Cardiac muscle cell (in vitro differentiated cells and primary cell): Measurements from ENCODE around the gene PACS2. TPM values are rescaled to one million over a fixed set of nuclear protein-coding genes. Genes with fewer than 3 reads are reported as not detected.

Experiments
- DNase-seq, 2 donors: peaks; one replicate each; pipeline versions ENCODE4 v3.0.0 to v3.0.0-alpha.2; 2010 to 2017; ENCODE audit warnings: low read depth in 1 of 2, low spot score in 1 of 2
- H3K27ac ChIP-seq: fragments of 200-600 bp; sonication (generic); 2 replicates; pipeline ENCODE4 v1.5.1; 2016
- H3K27me3 ChIP-seq: fragments of 200-600 bp; sonication (generic); 2 replicates; pipeline ENCODE4 v1.6.0; 2016; ENCODE audit warnings: control low read depth
- H3K36me3 ChIP-seq: fragments of 200-600 bp; sonication (generic); 2 replicates; pipeline ENCODE4 v1.5.1; 2016; ENCODE audit warnings: control low read depth
- H3K4me1 ChIP-seq: fragments of 200-600 bp; sonication (generic); 2 replicates; pipeline ENCODE4 v1.8.1; 2017; ENCODE audit warnings: low read depth, mild to moderate bottlenecking, mixed run types
- H3K4me3 ChIP-seq: fragments of 200-600 bp; sonication (generic); 2 replicates; pipeline ENCODE4 v1.5.1; 2016; ENCODE audit warnings: mild to moderate bottlenecking
- H3K9me3 ChIP-seq: fragments of 200-600 bp; sonication (generic); 2 replicates; pipeline ENCODE4 v1.5.1; 2017; ENCODE audit warnings: low read depth, mild to moderate bottlenecking, control low read depth
- polyA plus RNA-seq: library from polyadenylated mRNA; unstranded; fragments of >200 nt; fragmentation: Nextera tagmentation; extraction: Ambion mirVana; gene quantifications from 2 replicates; pipeline ENCODE4 v1.2.1, GENCODE V29; 2016
- total RNA-seq: library from RNA; depleted of rRNA; stranded (reverse); fragments of >200 nt; gene quantifications from 2 replicates; pipeline ENCODE4 v1.2.3, GENCODE V29; 2016
- TF ChIP-seq, protein P1 (sequence below): IDR thresholded peaks from 2 replicates; pipeline ENCODE4 v1.5.1; 2012; ENCODE audit warnings: low read depth, mild to moderate bottlenecking, low read length

The PACS2 gene
- total and polyA plus RNA-seq, 2 experiments from 2014 or later: 66.1 to 144 TPM

DNA sequence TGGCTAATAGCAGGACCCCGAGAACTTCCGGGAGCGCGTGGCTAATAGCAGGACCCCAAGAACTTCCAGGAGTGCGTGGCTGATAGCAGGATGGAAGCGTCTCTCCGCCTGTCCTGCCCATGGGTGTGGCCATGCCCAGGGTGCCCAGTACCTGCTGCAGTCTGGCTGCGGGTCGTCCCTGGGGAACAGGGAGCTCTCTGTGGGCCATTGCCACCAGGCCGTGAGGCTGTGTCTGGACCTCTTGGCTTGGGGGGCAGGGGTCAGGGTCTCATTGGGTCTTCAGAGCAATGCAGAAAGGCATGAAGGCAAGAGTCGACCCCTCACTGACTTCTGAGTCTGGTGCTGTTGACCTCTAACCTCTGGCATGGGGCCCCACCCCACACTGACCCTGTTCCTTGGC, 35.4 kb downstream of the PACS2 start:
- no peak overlapping the region for H3K27ac ChIP-seq
- H3K4me1 ChIP-seq: no peaks in the 10 kb centered on the region
- no peak for DNase-seq
- TF ChIP-seq, protein P1, sequence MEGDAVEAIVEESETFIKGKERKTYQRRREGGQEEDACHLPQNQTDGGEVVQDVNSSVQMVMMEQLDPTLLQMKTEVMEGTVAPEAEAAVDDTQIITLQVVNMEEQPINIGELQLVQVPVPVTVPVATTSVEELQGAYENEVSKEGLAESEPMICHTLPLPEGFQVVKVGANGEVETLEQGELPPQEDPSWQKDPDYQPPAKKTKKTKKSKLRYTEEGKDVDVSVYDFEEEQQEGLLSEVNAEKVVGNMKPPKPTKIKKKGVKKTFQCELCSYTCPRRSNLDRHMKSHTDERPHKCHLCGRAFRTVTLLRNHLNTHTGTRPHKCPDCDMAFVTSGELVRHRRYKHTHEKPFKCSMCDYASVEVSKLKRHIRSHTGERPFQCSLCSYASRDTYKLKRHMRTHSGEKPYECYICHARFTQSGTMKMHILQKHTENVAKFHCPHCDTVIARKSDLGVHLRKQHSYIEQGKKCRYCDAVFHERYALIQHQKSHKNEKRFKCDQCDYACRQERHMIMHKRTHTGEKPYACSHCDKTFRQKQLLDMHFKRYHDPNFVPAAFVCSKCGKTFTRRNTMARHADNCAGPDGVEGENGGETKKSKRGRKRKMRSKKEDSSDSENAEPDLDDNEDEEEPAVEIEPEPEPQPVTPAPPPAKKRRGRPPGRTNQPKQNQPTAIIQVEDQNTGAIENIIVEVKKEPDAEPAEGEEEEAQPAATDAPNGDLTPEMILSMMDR: no peak
- H3K4me3 ChIP-seq: no peak overlapping the region
- H3K9me3 ChIP-seq: no peaks in the 10 kb centered on the region
- H3K27me3 ChIP-seq: no peaks in the 10 kb centered on the region
- H3K36me3 ChIP-seq: no peaks in the 10 kb centered on the region

DNA sequence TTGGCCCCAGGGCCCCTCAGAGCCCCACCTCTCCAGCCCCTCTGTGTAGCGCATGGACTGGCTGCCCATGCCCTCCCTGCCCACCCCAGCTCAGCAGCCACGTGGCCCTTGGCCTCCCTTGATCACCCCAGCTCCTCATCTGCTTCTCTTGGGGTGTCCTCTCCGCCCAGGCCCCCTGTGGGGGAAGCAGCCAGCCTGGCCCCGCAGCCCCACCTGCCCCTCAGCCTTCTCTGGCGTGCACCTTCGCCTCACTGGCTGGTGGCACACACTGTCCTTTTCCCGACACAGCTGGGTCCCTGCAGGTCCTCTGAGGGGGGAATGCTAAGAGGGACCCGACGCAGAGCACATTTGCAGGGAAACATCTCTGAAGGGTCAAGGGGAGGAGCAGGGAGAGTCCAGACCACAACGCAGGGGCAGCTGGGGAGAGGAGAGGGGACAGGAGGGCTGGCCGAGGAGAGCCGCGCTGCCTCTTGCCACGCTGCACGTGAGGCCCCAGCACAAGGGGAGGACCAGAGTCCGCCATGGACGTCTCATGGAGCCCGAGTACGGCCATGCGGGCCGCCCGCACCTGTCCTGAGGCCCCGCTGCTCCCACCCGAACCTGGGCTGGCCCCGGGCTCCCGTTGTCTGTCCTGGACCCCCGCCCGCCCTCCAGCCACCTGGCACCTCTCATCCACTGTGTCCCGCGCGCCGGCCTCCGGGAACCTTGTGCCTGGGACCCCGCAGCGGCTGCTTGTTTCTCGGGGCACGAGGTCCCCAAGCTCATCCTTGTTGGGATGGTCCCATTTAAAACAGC, 36.1 kb downstream of the PACS2 start:
- Histone ChIP-seq H3K27ac (no peak overlapping the region), H3K9me3 (no peaks in the 10 kb centered on the region), H3K4me3 (no peak overlapping the region), H3K27me3 (no peaks in the 10 kb centered on the region), H3K36me3 (no peaks in the 10 kb centered on the region), H3K4me1 (no peaks in the 10 kb centered on the region)
- TF ChIP-seq, protein P1: no peak
- DNase-seq: no peak

DNA sequence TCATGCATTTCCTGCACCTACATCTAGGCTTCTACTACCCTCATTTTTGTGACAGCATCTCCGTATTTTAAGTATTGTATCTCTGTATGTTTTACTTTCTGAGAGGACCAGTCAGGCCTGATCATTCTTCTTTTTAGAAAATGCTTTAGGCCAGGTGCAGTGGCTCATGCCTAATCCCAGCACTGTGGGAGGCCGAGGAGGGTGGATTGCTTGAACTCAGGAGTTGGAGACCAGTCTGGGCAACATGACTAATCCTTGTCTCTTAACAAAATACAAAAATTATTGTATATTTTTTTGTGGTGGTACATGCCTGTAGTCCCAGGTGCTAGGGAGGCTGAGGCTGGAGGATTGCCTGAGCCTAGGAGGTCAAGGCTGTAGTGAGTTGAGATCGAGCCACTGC, 36.9 kb downstream of the PACS2 start:
- Histone ChIP-seq H3K4me3 (no peak overlapping the region), H3K36me3 (no peaks in the 10 kb centered on the region), H3K27ac (no peak overlapping the region), H3K4me1 (no peaks in the 10 kb centered on the region), H3K27me3 (no peaks in the 10 kb centered on the region), H3K9me3 (no peaks in the 10 kb centered on the region)
- TF ChIP-seq, protein P1: no peak
- no peak for DNase-seq

DNA sequence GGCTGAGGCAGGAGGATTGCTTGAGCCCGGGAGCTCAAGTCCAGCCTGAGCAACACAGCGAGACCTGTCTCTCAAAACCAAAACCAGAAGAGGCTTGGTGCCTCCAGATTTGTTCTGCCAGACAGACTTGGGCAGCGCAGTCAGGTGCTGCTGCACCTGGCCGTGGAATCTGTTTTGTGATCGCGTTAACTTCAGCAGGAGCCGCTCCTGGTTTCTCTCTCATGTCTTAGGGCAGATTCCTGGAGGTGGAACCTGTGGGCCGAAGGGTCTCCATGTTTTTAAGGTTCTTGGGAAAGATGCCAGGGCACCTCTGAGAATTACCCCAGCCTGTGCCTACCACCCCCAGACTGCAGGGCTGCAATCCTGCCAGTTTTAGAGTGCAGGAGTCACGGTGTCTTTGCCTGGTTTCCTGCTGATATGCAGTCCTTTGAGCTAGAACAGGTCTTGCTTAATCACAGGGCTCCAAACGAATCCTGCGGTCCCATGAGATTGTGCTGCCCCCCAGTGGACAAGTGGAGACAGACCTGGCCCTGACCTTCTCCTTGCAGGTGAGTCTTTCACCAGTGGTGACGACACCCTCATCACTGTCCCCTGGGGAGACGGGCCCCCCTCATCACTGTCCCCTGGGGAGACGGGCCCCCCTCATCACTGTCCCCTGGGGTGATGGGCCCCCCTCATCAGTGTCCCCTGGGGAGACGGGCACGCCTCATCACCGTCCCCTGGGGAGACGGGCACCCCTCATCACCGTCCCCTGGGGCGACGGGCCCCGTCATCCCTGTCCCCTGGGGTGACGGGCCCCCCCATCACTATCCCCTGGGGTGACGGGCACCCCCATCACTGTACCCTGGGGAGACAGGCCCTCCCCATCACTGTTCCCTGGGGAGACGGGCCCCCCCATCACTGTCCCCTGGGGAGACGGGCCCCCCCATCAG, 37.6 kb downstream of the PACS2 start:
- no peaks in the 10 kb centered on the region for H3K36me3 ChIP-seq
- peak; percentile 91 to 92 for DNase-seq
- no peaks in the 10 kb centered on the region for H3K4me1 ChIP-seq
- TF ChIP-seq, protein P1: peak; percentile 85
- no peaks in the 10 kb centered on the region for H3K9me3 ChIP-seq
- no peak overlapping the region for H3K27ac ChIP-seq
- H3K4me3 ChIP-seq: no peak overlapping the region
- no peaks in the 10 kb centered on the region for H3K27me3 ChIP-seq

DNA sequence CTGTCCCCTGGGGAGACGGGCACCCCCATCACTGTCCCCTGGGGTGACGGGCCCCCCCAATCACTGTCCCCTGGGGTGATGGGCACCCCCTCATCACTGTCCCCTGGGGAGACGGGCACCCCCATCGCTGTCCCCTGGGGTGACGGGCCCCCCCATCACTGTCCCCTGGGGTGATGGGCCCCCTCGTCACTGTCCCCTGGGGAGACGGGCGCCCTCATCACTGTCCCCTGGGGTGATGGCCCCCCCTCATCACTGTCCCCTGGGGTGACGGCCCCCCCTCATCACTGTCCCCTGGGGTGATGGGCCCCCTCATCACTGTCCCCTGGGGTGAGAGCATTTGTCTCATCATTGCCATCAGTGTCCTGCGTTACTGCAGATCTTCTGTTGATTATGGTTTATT, 38.6 kb downstream of the PACS2 start:
- H3K27ac ChIP-seq: no peak overlapping the region
- H3K4me1 ChIP-seq: no peaks in the 10 kb centered on the region
- H3K27me3 ChIP-seq: no peaks in the 10 kb centered on the region
- TF ChIP-seq, protein P1: no peak
- H3K4me3 ChIP-seq: no peak overlapping the region
- DNase-seq: no peak
- no peaks in the 10 kb centered on the region for H3K36me3 ChIP-seq
- no peaks in the 10 kb centered on the region for H3K9me3 ChIP-seq
